Endothelial cell of hepatic sinusoid (primary cell): ENCODE results near the gene A2M.

Source experiments
- in situ Hi-C: cut with HindIII; loops from 2 replicates; pipeline ENCODE4 v1.10.0; 2017; ENCODE audit warnings: low sequenced_read_pairs

The A2M gene

GRCh38 chr12:9123781-9124382 lies 8.2 kb upstream of the A2M start:
- in situ Hi-C loops, result no loop called here

- in situ Hi-C loops, result no loop called here
These were observed 6.4 kb upstream of the A2M start for GRCh38 chr12:9122091-9122609.

GRCh38 chr12:9120487-9121184 lies 4.9 kb upstream of the A2M start:
- in situ Hi-C loops, result no loop called here

GRCh38 chr12:9118158-9118557 lies 2.4 kb upstream of the A2M start:
- in situ Hi-C loops, result no loop called here

- in situ Hi-C loops, result no loop called here
These were observed 773 bp downstream of the A2M start for GRCh38 chr12:9114946-9115345.

- in situ Hi-C loops, result no loop called here
These were observed 1.8 kb downstream of the A2M start for GRCh38 chr12:9113987-9114309.

GRCh38 chr12:9113296-9113986 lies 2.3 kb downstream of the A2M start:
- in situ Hi-C loops, result no loop called here

GRCh38 chr12:9112076-9112853 lies 3.5 kb downstream of the A2M start:
- in situ Hi-C loops, result no loop called here

GRCh38 chr12:9111525-9111924 lies 4.2 kb downstream of the A2M start:
- in situ Hi-C loops, result no loop called here

GRCh38 chr12:9109737-9110491 lies 5.8 kb downstream of the A2M start:
- in situ Hi-C loops, result no loop called here

- in situ Hi-C loops, result no loop called here
These were observed 6.6 kb downstream of the A2M start for GRCh38 chr12:9109213-9109522.

- in situ Hi-C loops, result no loop called here
These were observed 7.1 kb downstream of the A2M start for GRCh38 chr12:9108504-9109212.

GRCh38 chr12:9107542-9107873 lies 8.2 kb downstream of the A2M start:
- in situ Hi-C loops, result no loop called here

- in situ Hi-C loops, result no loop called here
These were observed 8.8 kb downstream of the A2M start for GRCh38 chr12:9106610-9107541.

- in situ Hi-C loops, result no loop called here
These were observed 9.7 kb downstream of the A2M start for GRCh38 chr12:9106067-9106466.

GRCh38 chr12:9104767-9105423 lies 10.8 kb downstream of the A2M start:
- in situ Hi-C loops, result no loop called here

- in situ Hi-C loops, result no loop called here
These were observed 11.6 kb downstream of the A2M start for GRCh38 chr12:9104087-9104486.

GRCh38 chr12:9103050-9103849 lies 12.5 kb downstream of the A2M start:
- in situ Hi-C loops, result no loop called here
